ENCODE data around the gene AP3S2.

Gene AP3S2

GRCh38 chr15:89822026-89822425, 71.8 kb downstream of the AP3S2 start:
- Histone ChIP-seq H3K27me3 (ENCODE audit: insufficient read depth, low read length, poor library complexity) (no peaks in the 10 kb centered on the region), H3K27ac (ENCODE audit: low read length) (no peak overlapping the region), H3K9me3 (ENCODE audit: insufficient read depth, low read length, severe bottlenecking) (no peaks in the 10 kb centered on the region), H3K4me1 (ENCODE audit: insufficient read depth, low read length) (no peaks in the 10 kb centered on the region), H3K36me3 (ENCODE audit: insufficient read depth, low read length) (no peaks in the 10 kb centered on the region), H2AFZ (ENCODE audit: low read depth, low read length) (no peak overlapping the region), H3K4me2 (ENCODE audit: insufficient read depth, low read length) (no peak overlapping the region), H4K20me1 (ENCODE audit: insufficient read depth, low read length) (no peaks in the 10 kb centered on the region), H3K4me3 (ENCODE audit: low read depth in 1 of 2, low read length in 2 of 2) (no peak overlapping the region), H3K9ac (ENCODE audit: low read depth, low read length) (no peak overlapping the region), H3K79me2 (ENCODE audit: insufficient read depth, low read length) (no peaks in the 10 kb centered on the region)
- DNase-seq (no peak), ATAC-seq (ENCODE audit: insufficient read depth, low read depth) (no peak)
- no peak for TF ChIP-seq CTCF (IDR thresholded peaks at IDR 0.05; ENCODE audit: borderline replicate concordance, extremely low read depth, low read length, poor library complexity, severe bottlenecking)
- TF ChIP-seq EZH2 (IDR thresholded peaks at IDR 0.05; ENCODE audit: borderline replicate concordance, low read depth, low read length, severe bottlenecking) = no peak

GRCh38 chr15:89820666-89821611, 72.9 kb downstream of the AP3S2 start:
- no peak for DNase-seq
- no peak overlapping the region for H3K27ac ChIP-seq (ENCODE audit: low read length)
- no peaks in the 10 kb centered on the region for H3K79me2 ChIP-seq (ENCODE audit: insufficient read depth, low read length)

GRCh38 chr15:89818287-89818686, 75.5 kb downstream of the AP3S2 start:
- no peak overlapping the region for H2AFZ ChIP-seq (ENCODE audit: low read depth, low read length)
- no peaks in the 10 kb centered on the region for H3K79me2 ChIP-seq (ENCODE audit: insufficient read depth, low read length)
- no peaks in the 10 kb centered on the region for H3K36me3 ChIP-seq (ENCODE audit: insufficient read depth, low read length)
- DNase-seq = no peak
- H3K9ac ChIP-seq (ENCODE audit: low read depth, low read length) = no peak overlapping the region
- no peaks in the 10 kb centered on the region for H3K27me3 ChIP-seq (ENCODE audit: insufficient read depth, low read length, poor library complexity)
- H4K20me1 ChIP-seq (ENCODE audit: insufficient read depth, low read length) = no peaks in the 10 kb centered on the region
- no peaks in the 10 kb centered on the region for H3K4me1 ChIP-seq (ENCODE audit: insufficient read depth, low read length)
- no peak for ATAC-seq (ENCODE audit: insufficient read depth, low read depth)
- TF ChIP-seq CTCF (IDR thresholded peaks at IDR 0.05; ENCODE audit: borderline replicate concordance, extremely low read depth, low read length, poor library complexity, severe bottlenecking) = no peak
- TF ChIP-seq EZH2 (IDR thresholded peaks at IDR 0.05; ENCODE audit: borderline replicate concordance, low read depth, low read length, severe bottlenecking) = no peak
- no peak overlapping the region for H3K4me2 ChIP-seq (ENCODE audit: insufficient read depth, low read length)
- H3K4me3 ChIP-seq (ENCODE audit: low read depth in 1 of 2, low read length in 2 of 2) = no peak overlapping the region
- H3K27ac ChIP-seq (ENCODE audit: low read length) = no peak overlapping the region
- H3K9me3 ChIP-seq (ENCODE audit: insufficient read depth, low read length, severe bottlenecking) = no peaks in the 10 kb centered on the region

More at GRCh38 chr15:89820666-89821611, 72.9 kb downstream of the AP3S2 start:
- Histone ChIP-seq H4K20me1 (ENCODE audit: insufficient read depth, low read length) (no peaks in the 10 kb centered on the region), H3K27me3 (ENCODE audit: insufficient read depth, low read length, poor library complexity) (no peaks in the 10 kb centered on the region), H3K9me3 (ENCODE audit: insufficient read depth, low read length, severe bottlenecking) (no peaks in the 10 kb centered on the region), H2AFZ (ENCODE audit: low read depth, low read length) (no peak overlapping the region), H3K9ac (ENCODE audit: low read depth, low read length) (no peak overlapping the region), H3K4me2 (ENCODE audit: insufficient read depth, low read length) (no peak overlapping the region), H3K4me1 (ENCODE audit: insufficient read depth, low read length) (no peaks in the 10 kb centered on the region), H3K36me3 (ENCODE audit: insufficient read depth, low read length) (no peaks in the 10 kb centered on the region), H3K4me3 (ENCODE audit: low read depth in 1 of 2, low read length in 2 of 2) (no peak overlapping the region)
- TF ChIP-seq CTCF (IDR thresholded peaks at IDR 0.05; ENCODE audit: borderline replicate concordance, extremely low read depth, low read length, poor library complexity, severe bottlenecking) (no peak), EZH2 (IDR thresholded peaks at IDR 0.05; ENCODE audit: borderline replicate concordance, low read depth, low read length, severe bottlenecking) (no peak)
- ATAC-seq (ENCODE audit: insufficient read depth, low read depth) = no peak
